ENCODE data around the gene SH3PXD2B.

- TF ChIP-seq GATA2 (IDR thresholded peaks at IDR 0.05; ENCODE audit: low read depth, low read length): no peak
- no peak for TF ChIP-seq GATA3 (IDR thresholded peaks at IDR 0.05; ENCODE audit: low read depth, low read length)
Observed at GRCh38 chr5:172412724-172413286, 41.5 kb downstream of the SH3PXD2B start.

All from SH-SY5Y (cell line).